Aorta (tissue), 5 donors: ENCODE results near the gene VWF. TPM values are rescaled to one million over a fixed set of nuclear protein-coding genes. Genes with fewer than 3 reads are reported as not detected.

Experiments
- ATAC-seq: fragments of 200-7000 bp; cut with Tn5 transposase; one replicate; pipeline ENCODE4 v1.9.1; 2022; ENCODE audit warnings: moderate library complexity; ENCODE audit not compliant: low FRiP score
- DNase-seq, 2 donors: peaks; one replicate each; pipeline ENCODE4 v3.0.0-alpha.2; 2020
- H3K27ac ChIP-seq, 2 donors: one replicate each; pipeline ENCODE4 v1.5.1; 2013; ENCODE audit warnings: low read length in 2 of 2, mild to moderate bottlenecking in 2 of 2, moderate library complexity in 2 of 2, control low read depth in 1 of 2, inconsistent platforms in 1 of 2, low read depth in 1 of 2
- H3K27me3 ChIP-seq, 2 donors: one replicate each; pipeline ENCODE4 v1.6.1; 2013; ENCODE audit warnings: control low read depth in 1 of 2, low read length in 1 of 2, mild to moderate bottlenecking in 1 of 2, moderate library complexity in 1 of 2; ENCODE audit not compliant: insufficient read depth in 2 of 2, control insufficient read depth in 1 of 2
- H3K36me3 ChIP-seq, 2 donors: one replicate each; pipeline ENCODE4 v1.6.1; 2013; ENCODE audit warnings: control low read depth in 1 of 2, low read length in 1 of 2, mild to moderate bottlenecking in 1 of 2; ENCODE audit not compliant: insufficient read depth in 2 of 2, control insufficient read depth in 1 of 2
- H3K4me1 ChIP-seq, 2 donors: one replicate each; pipeline ENCODE4 v1.6.1; 2013; ENCODE audit warnings: low read length in 2 of 2, control low read depth in 1 of 2, mild to moderate bottlenecking in 1 of 2, moderate library complexity in 1 of 2; ENCODE audit not compliant: insufficient read depth in 2 of 2, control insufficient read depth in 1 of 2
- H3K4me3 ChIP-seq, 2 donors: one replicate each; pipeline ENCODE4 v1.5.1; 2013; ENCODE audit warnings: low read length in 2 of 2, control low read depth in 1 of 2, mild to moderate bottlenecking in 1 of 2
- H3K9me3 ChIP-seq: one replicate; pipeline ENCODE4 v1.6.1; 2013; ENCODE audit warnings: mild to moderate bottlenecking, low read length; ENCODE audit not compliant: control insufficient read depth
- WGBS, 2 donors: extraction: QIAGEN DNeasy Blood & Tissue Kit; methylation state at CpG; one replicate each; pipeline ENCODE4 v1.1.7; 2013; 5-methylcytosine and 5-hydroxymethylcytosine counted together
- intact Hi-C, 2 donors: fragments of 100-400 bp; cut with DNase I; formaldehyde crosslinking; loops; one replicate each; pipeline versions ENCODE4 v1.14.2 to v1.15.0; 2022
- polyA plus RNA-seq, 2 donors: library from polyadenylated mRNA; stranded (reverse); fragments of 200-250 nt; gene quantifications; one replicate each; pipeline ENCODE4 v1.2.3, GENCODE V29; 2013
- total RNA-seq, 2 donors: library from RNA; stranded (reverse); fragmentation: NEBNext Ultra II Directional; extraction: Animal tissue kit (Norgen Biotek cat#: 25700); gene quantifications; one replicate each; pipeline ENCODE4 v1.2.1, GENCODE V29; 2021
- donor health status: healthy with polysubstance abuse.
- donor health status: Bipolar disorder and iron deficiency.
- donor health status: DM: no; HTN: no; CAD: no.
- donor health status: DM: no; HTN: no; CAD: no.
- donor health status: DM: yes; HTN: yes; CAD: no.

Gene VWF
- total and polyA plus RNA-seq, 4 donors, result 1.3 to 619 (median 263) TPM

GRCh38 chr12:5927732-5928516, 196.5 kb downstream of the VWF start:
- intact Hi-C loops, result no loop called here
- 84 to 85% methylated on average over 4 of the region's 4 CpGs for WGBS, 2 donors
- Histone ChIP-seq H3K4me3 (no peak overlapping the region), H3K27ac (no peak overlapping the region), H3K27me3 (no peaks in the 10 kb centered on the region), H3K4me1 (no peaks in the 10 kb centered on the region), H3K36me3 (no peaks in the 10 kb centered on the region), H3K9me3 (no peaks in the 10 kb centered on the region)
- no peak for ATAC-seq
- peak in 1 of 2 donors; percentile 51 for DNase-seq

- DNase-seq (no peak), ATAC-seq (no peak)
- Histone ChIP-seq H3K4me3 (no peak overlapping the region), H3K36me3 (no peaks in the 10 kb centered on the region), H3K27me3 (no peaks in the 10 kb centered on the region), H3K27ac (no peak overlapping the region), H3K4me1 (no peaks in the 10 kb centered on the region), H3K9me3 (no peaks in the 10 kb centered on the region)
- WGBS, 2 donors, result 86% methylated on average over 9 of the region's 9 CpGs
- intact Hi-C loops, result no loop called here
These were observed 198.8 kb downstream of the VWF start for GRCh38 chr12:5925646-5926045.

GRCh38 chr12:5924342-5924741, 200.1 kb downstream of the VWF start:
- Histone ChIP-seq H3K36me3 (no peaks in the 10 kb centered on the region), H3K27me3 (no peaks in the 10 kb centered on the region), H3K4me1 (no peaks in the 10 kb centered on the region), H3K27ac (no peak overlapping the region), H3K4me3 (no peak overlapping the region), H3K9me3 (no peaks in the 10 kb centered on the region)
- peak in 1 of 2 donors; percentile 47 for DNase-seq
- 66 to 70% methylated on average over 7 of the region's 7 CpGs for WGBS, 2 donors
- no peak for ATAC-seq
- intact Hi-C loops, result no loop called here

GRCh38 chr12:5923751-5924150, 200.7 kb downstream of the VWF start:
- H3K27ac ChIP-seq, result no peak overlapping the region
- DNase-seq (no peak), ATAC-seq (no peak)
- intact Hi-C loops, result no loop called here
- no peaks in the 10 kb centered on the region for H3K9me3 ChIP-seq
- H3K36me3 ChIP-seq, result no peaks in the 10 kb centered on the region
- H3K27me3 ChIP-seq, result no peaks in the 10 kb centered on the region
- WGBS, 2 donors, result 68 to 71% methylated on average over 5 of the region's 5 CpGs
- no peaks in the 10 kb centered on the region for H3K4me1 ChIP-seq
- no peak overlapping the region for H3K4me3 ChIP-seq

- no peaks in the 10 kb centered on the region for H3K36me3 ChIP-seq
- no peaks in the 10 kb centered on the region for H3K9me3 ChIP-seq
- intact Hi-C loops, result no loop called here
- WGBS, 2 donors, result 67 to 81% methylated on average over 13 to 14 of the region's 14 CpGs
- no peak overlapping the region for H3K27ac ChIP-seq
- DNase-seq (peak in 1 of 2 donors; percentile 59), ATAC-seq (no peak)
- H3K27me3 ChIP-seq, result no peaks in the 10 kb centered on the region
- no peak overlapping the region for H3K4me3 ChIP-seq
- H3K4me1 ChIP-seq, result no peaks in the 10 kb centered on the region
These were observed 201.3 kb downstream of the VWF start for GRCh38 chr12:5923043-5923605.

GRCh38 chr12:5921966-5922899, 202.2 kb downstream of the VWF start:
- no peak for DNase-seq
- intact Hi-C loops, result no loop called here
- H3K27me3 ChIP-seq, result no peaks in the 10 kb centered on the region
- no peaks in the 10 kb centered on the region for H3K36me3 ChIP-seq
- WGBS, 2 donors, result 72 to 76% methylated on average over 15 of the region's 15 CpGs
- H3K4me1 ChIP-seq, result no peaks in the 10 kb centered on the region
- no peak for ATAC-seq
- H3K27ac ChIP-seq, result no peak overlapping the region
- H3K4me3 ChIP-seq, result no peak overlapping the region
- H3K9me3 ChIP-seq, result no peaks in the 10 kb centered on the region

- DNase-seq, result no peak
- 94 to 95% methylated on average over 25 of the region's 25 CpGs for WGBS, 2 donors
- no peaks in the 10 kb centered on the region for H3K9me3 ChIP-seq
- H3K27ac ChIP-seq, result no peak overlapping the region
- H3K27me3 ChIP-seq, result no peaks in the 10 kb centered on the region
- no peaks in the 10 kb centered on the region for H3K36me3 ChIP-seq
- intact Hi-C loops, result no loop called here
- H3K4me1 ChIP-seq, result no peaks in the 10 kb centered on the region
- ATAC-seq, result no peak
- H3K4me3 ChIP-seq, result no peak overlapping the region
These were observed 203.2 kb downstream of the VWF start for GRCh38 chr12:5921027-5921909.

GRCh38 chr12:5916785-5917290, 207.6 kb downstream of the VWF start:
- no peaks in the 10 kb centered on the region for H3K36me3 ChIP-seq
- H3K27ac ChIP-seq, result no peak overlapping the region
- WGBS, 2 donors, result 76% methylated on average over 9 of the region's 9 CpGs
- no peaks in the 10 kb centered on the region for H3K27me3 ChIP-seq
- H3K4me3 ChIP-seq, result no peak overlapping the region
- ATAC-seq (no peak), DNase-seq (no peak)
- H3K9me3 ChIP-seq, result no peaks in the 10 kb centered on the region
- intact Hi-C loops, result no loop called here
- H3K4me1 ChIP-seq, result no peaks in the 10 kb centered on the region
